ENCODE measurements around the gene CNTF.

CNTF gene

GRCh38 chr11:58617976-58618557 is 4.4 kb upstream of the CNTF start:
- CTCF ChIA-PET, result interaction anchor here (0.7 to 4.1 kb wide), 12 partner anchors 10 to 56 kb away, joined by 3 to 27 read pairs (median 4); partner anchors contain the start of gene LPXN
- Histone ChIP-seq H3K36me3 (ENCODE audit: control insufficient read depth in 4 of 4, insufficient read depth in 4 of 4, low read length in 3 of 4) (peaks cover 41 to 93% (median 66%) of the 10 kb centered on the region in 4 experiments), H3K4me3 (ENCODE audit: control insufficient read depth in 1 of 7, extremely low read depth in 1 of 7, insufficient read depth in 4 of 7, low read depth in 2 of 7, low read length in 6 of 7) (no peak overlapping the region), H3K27ac (ENCODE audit: insufficient read depth in 1 of 2, low read depth in 1 of 2, low read length in 2 of 2, poor library complexity in 1 of 2, severe bottlenecking in 2 of 2) (peak overlapping the region in 1 of 2 experiments; percentile 27), H3K27me3 (replicated peaks in 2 of 5; ENCODE audit: control insufficient read depth in 4 of 5, insufficient read depth in 5 of 5, low read length in 4 of 5) (no peaks in the 10 kb centered on the region), H3K4me1 (ENCODE audit: control extremely low read depth in 1 of 4, control insufficient read depth in 4 of 4, insufficient read depth in 4 of 4, low read length in 3 of 4) (no peaks in the 10 kb centered on the region), H3K9me3 (ENCODE audit: control extremely low read depth in 1 of 5, control insufficient read depth in 4 of 5, insufficient read depth in 2 of 5, low read depth in 1 of 5, low read length in 4 of 5) (no peaks in the 10 kb centered on the region)
- DNase-seq, result peak; percentile 24 to 50 (median 46)
- 84% methylated on average over 3 of the region's 4 CpGs for WGBS (ENCODE audit: insufficient coverage)
- POLR2A ChIA-PET, result no interaction called here

GRCh38 chr11:58621586-58622262 is 741 bp upstream of the CNTF start:
- Histone ChIP-seq H3K27me3 (replicated peaks in 2 of 5; ENCODE audit: control insufficient read depth in 4 of 5, insufficient read depth in 5 of 5, low read length in 4 of 5) (no peaks in the 10 kb centered on the region), H3K27ac (ENCODE audit: insufficient read depth in 1 of 2, low read depth in 1 of 2, low read length in 2 of 2, poor library complexity in 1 of 2, severe bottlenecking in 2 of 2) (no peak overlapping the region), H3K4me3 (ENCODE audit: control insufficient read depth in 1 of 7, extremely low read depth in 1 of 7, insufficient read depth in 4 of 7, low read depth in 2 of 7, low read length in 6 of 7) (no peak overlapping the region), H3K36me3 (ENCODE audit: control insufficient read depth in 4 of 4, insufficient read depth in 4 of 4, low read length in 3 of 4) (peaks cover 27 to 90% (median 60%) of the 10 kb centered on the region in 4 experiments), H3K4me1 (ENCODE audit: control extremely low read depth in 1 of 4, control insufficient read depth in 4 of 4, insufficient read depth in 4 of 4, low read length in 3 of 4) (peaks cover 0 to under 1% (median 0%) of the 10 kb centered on the region in 4 experiments), H3K9me3 (ENCODE audit: control extremely low read depth in 1 of 5, control insufficient read depth in 4 of 5, insufficient read depth in 2 of 5, low read depth in 1 of 5, low read length in 4 of 5) (no peaks in the 10 kb centered on the region)
- CTCF ChIA-PET, result interaction anchor here (1.0 to 1.8 kb wide), 4 partner anchors 8 to 98 kb away, joined by 3 to 5 read pairs (median 5); no protein-coding TSS in a partner anchor
- POLR2A ChIA-PET, result no interaction called here
- no peak for DNase-seq
- no CpG with 5 or more reads among the region's 4 CpGs for WGBS (ENCODE audit: insufficient coverage)

- ChIA-PET POLR2A (no interaction called here), CTCF (interaction anchor here (1.7 kb wide), 1 partner anchor 57 kb away, joined by 4 read pairs; no protein-coding TSS in a partner anchor)
- no peak overlapping the region for H3K27ac ChIP-seq (ENCODE audit: insufficient read depth in 1 of 2, low read depth in 1 of 2, low read length in 2 of 2, poor library complexity in 1 of 2, severe bottlenecking in 2 of 2)
- H3K9me3 ChIP-seq (ENCODE audit: control extremely low read depth in 1 of 5, control insufficient read depth in 4 of 5, insufficient read depth in 2 of 5, low read depth in 1 of 5, low read length in 4 of 5), result no peaks in the 10 kb centered on the region
- H3K36me3 ChIP-seq (ENCODE audit: control insufficient read depth in 4 of 4, insufficient read depth in 4 of 4, low read length in 3 of 4), result peaks cover 17 to 62% (median 32%) of the 10 kb centered on the region in 4 experiments
- no peak for DNase-seq
- 97% methylated on average over 4 of the region's 4 CpGs for WGBS (ENCODE audit: insufficient coverage)
- peaks cover 0 to 7% (median 1%) of the 10 kb centered on the region in 4 experiments for H3K4me1 ChIP-seq (ENCODE audit: control extremely low read depth in 1 of 4, control insufficient read depth in 4 of 4, insufficient read depth in 4 of 4, low read length in 3 of 4)
- no peak overlapping the region for H3K4me3 ChIP-seq (ENCODE audit: control insufficient read depth in 1 of 7, extremely low read depth in 1 of 7, insufficient read depth in 4 of 7, low read depth in 2 of 7, low read length in 6 of 7)
- H3K27me3 ChIP-seq (replicated peaks in 2 of 5; ENCODE audit: control insufficient read depth in 4 of 5, insufficient read depth in 5 of 5, low read length in 4 of 5), result no peaks in the 10 kb centered on the region
Observed at GRCh38 chr11:58625086-58625485, 2.6 kb downstream of the CNTF start.

- CTCF ChIA-PET, result interaction anchor here (0.9 to 4.3 kb wide), 5 partner anchors 13 to 162 kb away, joined by 3 to 38 read pairs (median 5); partner anchors contain the start of gene LPXN
- Histone ChIP-seq H3K4me3 (ENCODE audit: control insufficient read depth in 1 of 7, extremely low read depth in 1 of 7, insufficient read depth in 4 of 7, low read depth in 2 of 7, low read length in 6 of 7) (no peak overlapping the region), H3K9me3 (ENCODE audit: control extremely low read depth in 1 of 5, control insufficient read depth in 4 of 5, insufficient read depth in 2 of 5, low read depth in 1 of 5, low read length in 4 of 5) (no peaks in the 10 kb centered on the region), H3K4me1 (ENCODE audit: control extremely low read depth in 1 of 4, control insufficient read depth in 4 of 4, insufficient read depth in 4 of 4, low read length in 3 of 4) (peaks cover 0 to 7% (median 1%) of the 10 kb centered on the region in 4 experiments), H3K27ac (ENCODE audit: insufficient read depth in 1 of 2, low read depth in 1 of 2, low read length in 2 of 2, poor library complexity in 1 of 2, severe bottlenecking in 2 of 2) (no peak overlapping the region), H3K27me3 (replicated peaks in 2 of 5; ENCODE audit: control insufficient read depth in 4 of 5, insufficient read depth in 5 of 5, low read length in 4 of 5) (no peaks in the 10 kb centered on the region), H3K36me3 (ENCODE audit: control insufficient read depth in 4 of 4, insufficient read depth in 4 of 4, low read length in 3 of 4) (peaks cover 14 to 53% (median 29%) of the 10 kb centered on the region in 4 experiments)
- WGBS (ENCODE audit: insufficient coverage), result 90% methylated on average over 1 of the region's 4 CpGs
- DNase-seq, result no peak
- POLR2A ChIA-PET, result interaction anchor here (0.5 kb wide), 1 partner anchor 21 kb away, joined by 4 read pairs; no protein-coding TSS in a partner anchor
Observed at GRCh38 chr11:58625826-58626460, 3.5 kb downstream of the CNTF start.

GRCh38 chr11:58626934-58627483 is 4.5 kb downstream of the CNTF start:
- Histone ChIP-seq H3K27ac (ENCODE audit: insufficient read depth in 1 of 2, low read depth in 1 of 2, low read length in 2 of 2, poor library complexity in 1 of 2, severe bottlenecking in 2 of 2) (no peak overlapping the region), H3K9me3 (ENCODE audit: control extremely low read depth in 1 of 5, control insufficient read depth in 4 of 5, insufficient read depth in 2 of 5, low read depth in 1 of 5, low read length in 4 of 5) (no peaks in the 10 kb centered on the region), H3K4me1 (ENCODE audit: control extremely low read depth in 1 of 4, control insufficient read depth in 4 of 4, insufficient read depth in 4 of 4, low read length in 3 of 4) (peaks cover 0 to 7% (median 1%) of the 10 kb centered on the region in 4 experiments), H3K36me3 (ENCODE audit: control insufficient read depth in 4 of 4, insufficient read depth in 4 of 4, low read length in 3 of 4) (peaks cover 12 to 47% (median 27%) of the 10 kb centered on the region in 4 experiments), H3K4me3 (ENCODE audit: control insufficient read depth in 1 of 7, extremely low read depth in 1 of 7, insufficient read depth in 4 of 7, low read depth in 2 of 7, low read length in 6 of 7) (no peak overlapping the region), H3K27me3 (replicated peaks in 2 of 5; ENCODE audit: control insufficient read depth in 4 of 5, insufficient read depth in 5 of 5, low read length in 4 of 5) (no peaks in the 10 kb centered on the region)
- no peak for DNase-seq
- ChIA-PET CTCF (interaction anchor here (0.9 to 5.0 kb wide), 6 partner anchors 12 to 161 kb away, joined by 4 to 45 read pairs (median 18); partner anchors contain the start of gene LPXN), POLR2A (no interaction called here)
- WGBS (ENCODE audit: insufficient coverage), result 89% methylated on average over 4 of the region's 4 CpGs

GRCh38 chr11:58628446-58628845 is 6.0 kb downstream of the CNTF start:
- POLR2A ChIA-PET, result interaction anchor here (0.7 kb wide), 1 partner anchor 176 kb away, joined by 4 read pairs; no protein-coding TSS in a partner anchor
- DNase-seq, result no peak
- CTCF ChIA-PET, result interaction anchor here (0.9 to 5.0 kb wide), 11 partner anchors 10 to 272 kb away, joined by 3 to 45 read pairs (median 11); partner anchors contain the start of gene LPXN
- Histone ChIP-seq H3K9me3 (ENCODE audit: control extremely low read depth in 1 of 5, control insufficient read depth in 4 of 5, insufficient read depth in 2 of 5, low read depth in 1 of 5, low read length in 4 of 5) (no peaks in the 10 kb centered on the region), H3K27me3 (replicated peaks in 2 of 5; ENCODE audit: control insufficient read depth in 4 of 5, insufficient read depth in 5 of 5, low read length in 4 of 5) (no peaks in the 10 kb centered on the region), H3K4me3 (ENCODE audit: control insufficient read depth in 1 of 7, extremely low read depth in 1 of 7, insufficient read depth in 4 of 7, low read depth in 2 of 7, low read length in 6 of 7) (no peak overlapping the region), H3K36me3 (ENCODE audit: control insufficient read depth in 4 of 4, insufficient read depth in 4 of 4, low read length in 3 of 4) (peaks cover 5 to 34% (median 14%) of the 10 kb centered on the region in 4 experiments), H3K4me1 (ENCODE audit: control extremely low read depth in 1 of 4, control insufficient read depth in 4 of 4, insufficient read depth in 4 of 4, low read length in 3 of 4) (peaks cover 0 to 7% (median 1%) of the 10 kb centered on the region in 4 experiments), H3K27ac (ENCODE audit: insufficient read depth in 1 of 2, low read depth in 1 of 2, low read length in 2 of 2, poor library complexity in 1 of 2, severe bottlenecking in 2 of 2) (no peak overlapping the region)
- WGBS (ENCODE audit: insufficient coverage), result 100% methylated on average over 1 of the region's 3 CpGs
